Measurements from ENCODE around the gene TUFM.

GRCh38 chr16:28826141-28826540 lies 20.0 kb downstream of the TUFM start:
- TF ChIP-seq, protein P1, sequence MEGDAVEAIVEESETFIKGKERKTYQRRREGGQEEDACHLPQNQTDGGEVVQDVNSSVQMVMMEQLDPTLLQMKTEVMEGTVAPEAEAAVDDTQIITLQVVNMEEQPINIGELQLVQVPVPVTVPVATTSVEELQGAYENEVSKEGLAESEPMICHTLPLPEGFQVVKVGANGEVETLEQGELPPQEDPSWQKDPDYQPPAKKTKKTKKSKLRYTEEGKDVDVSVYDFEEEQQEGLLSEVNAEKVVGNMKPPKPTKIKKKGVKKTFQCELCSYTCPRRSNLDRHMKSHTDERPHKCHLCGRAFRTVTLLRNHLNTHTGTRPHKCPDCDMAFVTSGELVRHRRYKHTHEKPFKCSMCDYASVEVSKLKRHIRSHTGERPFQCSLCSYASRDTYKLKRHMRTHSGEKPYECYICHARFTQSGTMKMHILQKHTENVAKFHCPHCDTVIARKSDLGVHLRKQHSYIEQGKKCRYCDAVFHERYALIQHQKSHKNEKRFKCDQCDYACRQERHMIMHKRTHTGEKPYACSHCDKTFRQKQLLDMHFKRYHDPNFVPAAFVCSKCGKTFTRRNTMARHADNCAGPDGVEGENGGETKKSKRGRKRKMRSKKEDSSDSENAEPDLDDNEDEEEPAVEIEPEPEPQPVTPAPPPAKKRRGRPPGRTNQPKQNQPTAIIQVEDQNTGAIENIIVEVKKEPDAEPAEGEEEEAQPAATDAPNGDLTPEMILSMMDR (conservative IDR thresholded peaks at IDR 0.05 in 1 of 2, IDR thresholded peaks at IDR 0.05 in 1 of 2; ENCODE audit: extremely low read depth in 1 of 2, insufficient read depth in 1 of 2, low read depth in 1 of 2, low read length in 2 of 2) = peak; percentile 35 to 49
- TF ChIP-seq EZH2 (IDR thresholded peaks at IDR 0.05; ENCODE audit: borderline replicate concordance, low read length) = no peak
